Raji (cell line): ENCODE results near the gene AFF1.

Source experiments
- POLR2A ChIP-seq: IDR thresholded peaks from 2 replicates; pipeline ENCODE4 v1.6.1; 2011; ENCODE audit warnings: low read depth, low read length, control low read depth; ENCODE audit not compliant: insufficient read depth

Gene AFF1

GRCh38 chr4:87029356-87029755 lies 94.5 kb downstream of the AFF1 start:
- TF ChIP-seq POLR2A = no peak

GRCh38 chr4:87030124-87030523 lies 95.3 kb downstream of the AFF1 start:
- TF ChIP-seq POLR2A = no peak

DNA sequence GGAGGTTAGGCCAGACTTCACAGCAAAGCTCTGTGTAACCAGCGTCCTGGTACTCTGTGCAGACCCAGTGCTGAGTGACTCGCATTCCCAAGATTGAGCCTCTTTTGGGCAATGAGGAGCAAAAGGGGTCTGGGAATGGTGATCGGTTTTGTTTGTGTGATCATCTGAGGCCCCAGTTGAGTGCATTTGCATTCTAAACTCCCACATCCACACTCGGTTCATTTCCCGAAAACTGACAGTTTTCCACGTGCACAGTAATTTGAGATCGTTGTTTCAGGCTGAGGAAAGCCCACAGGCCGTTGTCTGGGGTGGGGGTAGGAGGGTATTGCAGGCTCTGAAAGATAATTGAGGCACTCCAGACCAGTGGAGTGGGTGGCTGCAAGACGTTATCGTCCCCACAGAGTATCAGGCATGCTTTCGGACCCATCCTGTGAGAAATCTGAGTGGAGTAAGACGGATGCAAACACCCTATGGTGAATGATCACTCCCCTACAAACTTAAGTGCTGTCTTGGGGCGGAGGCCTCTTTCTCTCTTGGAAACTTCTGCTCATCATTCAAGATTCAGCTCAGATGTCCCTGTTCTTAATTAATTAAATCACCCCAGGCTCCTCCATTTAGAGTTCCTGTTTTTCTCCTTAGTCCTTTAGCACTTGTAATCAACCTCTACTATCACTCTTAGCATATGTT lies 96.1 kb downstream of the AFF1 start:
- TF ChIP-seq POLR2A = no peak

GRCh38 chr4:87031920-87032319 lies 97.1 kb downstream of the AFF1 start:
- no peak for TF ChIP-seq POLR2A

DNA sequence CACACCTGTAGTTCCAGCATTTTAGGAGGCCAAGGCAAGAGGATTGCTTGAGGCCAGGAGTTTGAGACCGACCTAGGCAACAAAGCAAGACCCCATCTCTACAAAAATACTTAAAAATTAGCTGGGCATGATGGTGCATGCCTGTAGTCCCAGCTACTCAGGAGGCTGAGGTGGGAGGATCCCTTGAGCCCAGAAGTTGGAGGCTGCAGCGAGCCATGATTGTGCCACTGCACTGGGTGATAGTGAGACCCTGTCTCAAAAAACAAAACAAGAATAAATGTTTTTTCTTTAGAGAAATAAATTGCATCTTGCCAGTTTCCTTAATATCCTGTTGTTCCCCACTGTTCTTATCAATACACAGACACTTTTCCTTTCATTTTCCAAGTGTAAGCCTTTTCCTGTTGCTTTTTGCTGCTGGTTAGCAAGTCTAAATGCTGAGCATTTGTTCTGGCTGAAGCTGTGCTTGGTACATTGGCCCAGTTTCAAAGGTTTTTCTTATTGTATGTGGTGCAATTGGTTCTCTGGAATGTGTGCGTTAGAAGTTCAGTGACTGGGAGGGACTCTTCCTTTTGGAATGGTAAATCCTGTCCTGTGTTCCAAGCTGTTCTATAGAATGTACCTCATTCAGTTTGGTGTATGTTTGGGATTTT lies 98.2 kb downstream of the AFF1 start:
- TF ChIP-seq POLR2A = no peak

- TF ChIP-seq POLR2A = no peak
Measured at GRCh38 chr4:87033902-87034301, 99.1 kb downstream of the AFF1 start.

DNA sequence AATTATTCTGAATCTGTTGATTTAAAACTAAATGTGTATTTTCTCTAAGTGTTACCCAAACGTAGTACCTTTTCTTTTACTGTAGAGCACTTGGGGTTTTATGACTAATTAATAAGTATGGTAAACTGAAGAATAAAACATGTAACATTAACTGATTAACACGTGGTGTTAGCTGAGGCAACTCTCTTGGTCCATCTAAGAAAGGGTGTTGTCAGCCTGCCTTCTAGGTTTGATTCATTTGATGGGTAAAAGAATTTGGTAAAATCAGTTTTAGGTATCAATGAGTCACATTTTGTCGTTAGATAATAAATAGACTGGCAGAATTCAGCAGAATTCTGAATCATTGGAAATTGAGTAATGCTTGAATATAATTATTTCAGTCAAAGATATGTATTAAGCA lies 99.7 kb downstream of the AFF1 start:
- TF ChIP-seq POLR2A = no peak

DNA sequence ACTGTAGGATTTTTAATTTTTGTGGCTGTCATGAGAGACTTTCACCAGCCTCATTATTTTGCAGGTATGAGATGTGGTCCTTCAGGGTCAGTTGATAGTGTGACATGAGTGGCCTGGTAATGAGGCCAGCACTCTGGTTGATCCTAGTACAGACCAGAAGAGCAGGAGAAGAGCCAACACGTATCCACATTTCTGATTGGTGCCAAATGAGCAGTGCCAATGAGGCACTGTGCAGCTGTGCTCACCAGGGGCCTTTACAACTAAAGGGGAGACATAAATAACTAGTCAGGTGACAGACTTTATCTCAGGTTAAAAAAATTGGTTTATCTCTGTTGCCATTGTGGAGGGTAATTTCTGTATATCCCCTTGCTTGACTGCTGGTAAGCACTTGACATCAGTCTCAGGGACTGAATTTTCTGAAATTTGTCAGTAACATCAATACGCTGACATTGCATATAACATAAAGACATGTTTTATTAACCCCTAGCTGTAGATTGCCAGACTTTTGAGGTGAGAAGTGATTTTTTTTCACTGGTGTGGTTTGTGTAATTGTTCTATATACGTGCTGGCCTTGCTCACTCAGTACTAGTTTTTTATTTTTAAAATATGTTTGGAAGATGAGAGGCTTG lies 101.2 kb downstream of the AFF1 start:
- no peak for TF ChIP-seq POLR2A

- TF ChIP-seq POLR2A = no peak
Measured at GRCh38 chr4:87036713-87037112, 101.9 kb downstream of the AFF1 start.

DNA sequence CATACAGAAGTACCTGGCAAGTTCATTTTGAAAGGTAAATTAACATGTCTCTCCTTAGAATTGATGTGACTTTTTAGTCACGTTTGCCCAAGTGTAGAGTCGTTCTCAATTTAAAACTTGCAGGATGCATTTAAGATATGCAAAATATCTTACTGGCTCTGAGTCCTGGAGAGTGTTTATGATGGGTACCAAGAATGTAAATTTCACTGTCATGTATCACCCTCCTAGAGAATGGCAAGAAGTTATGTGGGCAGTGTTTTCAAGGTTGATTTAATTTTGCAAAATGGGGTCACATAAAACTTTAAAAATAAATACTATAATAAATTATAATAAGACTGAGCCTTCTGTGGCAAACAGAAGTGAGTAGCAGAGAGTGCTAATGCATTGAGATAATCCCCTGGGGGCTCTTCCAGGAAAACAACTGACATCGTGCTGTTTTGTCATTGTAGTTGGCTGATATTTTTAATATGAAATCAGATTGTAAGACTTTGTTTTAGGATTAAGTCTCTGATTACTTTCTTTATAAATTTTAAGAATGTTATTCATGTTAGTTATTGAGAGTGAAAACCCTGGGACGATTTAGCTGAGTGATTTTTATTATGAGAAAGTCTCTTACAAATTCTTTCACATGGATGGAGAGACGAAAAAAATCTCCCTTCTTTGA lies 103.0 kb downstream of the AFF1 start:
- TF ChIP-seq POLR2A = no peak

GRCh38 chr4:87038837-87039615 lies 104.2 kb downstream of the AFF1 start:
- TF ChIP-seq POLR2A = no peak

DNA sequence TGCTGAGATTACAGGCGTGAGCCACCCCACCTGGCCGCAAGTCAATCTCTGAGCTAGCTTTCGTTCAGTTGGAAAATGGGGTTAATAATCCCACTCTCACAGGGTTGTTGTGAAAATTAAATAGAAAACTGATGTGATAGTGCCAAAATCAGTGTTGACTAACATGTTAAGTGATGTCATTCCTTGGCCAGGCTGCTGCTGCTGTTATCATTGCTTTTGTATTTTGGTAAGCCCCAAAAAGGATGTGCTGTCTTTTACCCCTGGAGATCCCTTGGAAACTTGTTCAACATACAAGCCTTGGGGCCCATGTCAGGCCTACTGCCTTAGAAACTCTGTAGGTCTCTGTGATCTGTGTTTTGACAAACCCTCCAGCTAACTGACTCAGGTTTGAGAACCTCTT lies 106.3 kb downstream of the AFF1 start:
- no peak for TF ChIP-seq POLR2A

DNA sequence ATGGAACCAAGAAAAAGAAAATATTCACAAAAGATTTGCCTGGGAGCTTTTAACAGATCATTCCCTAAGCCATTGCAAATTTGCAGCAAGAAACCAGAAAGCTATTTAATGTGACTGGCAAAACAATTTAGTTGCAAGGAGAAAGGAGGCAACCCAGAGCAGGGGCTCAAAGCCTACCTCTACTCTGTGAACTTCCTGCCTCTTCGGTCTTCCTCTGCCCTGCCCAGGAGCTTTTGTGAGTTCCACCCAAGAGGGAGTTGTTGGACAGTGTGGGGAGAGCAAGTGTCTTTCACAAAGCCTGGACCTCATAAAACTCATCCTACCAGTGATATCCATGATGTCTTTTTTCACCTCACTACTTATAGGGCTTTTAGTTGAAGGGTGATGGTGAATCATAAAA lies 107.4 kb downstream of the AFF1 start:
- no peak for TF ChIP-seq POLR2A

- TF ChIP-seq POLR2A = no peak
Measured at GRCh38 chr4:87042986-87043820, 108.4 kb downstream of the AFF1 start.
